Measurements from ENCODE around the gene MFSD12.

DNA sequence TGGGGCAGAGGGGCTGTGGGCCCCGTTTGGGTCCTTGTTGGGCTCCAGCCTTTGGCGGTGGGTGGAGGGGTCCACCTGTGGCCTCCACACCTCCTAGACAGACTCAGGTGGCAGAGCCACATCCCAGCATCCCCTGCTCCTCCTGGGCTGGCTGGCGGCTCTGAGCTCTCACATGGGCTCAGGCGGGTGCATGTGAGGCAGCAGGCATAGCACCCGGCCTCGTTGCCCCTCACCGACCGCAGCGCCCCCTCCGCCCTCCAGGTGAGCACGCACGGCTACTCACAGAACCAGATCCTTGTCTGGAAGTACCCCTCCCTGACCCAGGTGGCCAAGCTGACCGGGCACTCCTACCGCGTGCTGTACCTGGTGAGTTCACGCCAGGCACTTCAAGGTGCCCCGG lies 24.4 kb downstream of the MFSD12 start:
- TF ChIP-seq, protein P1, sequence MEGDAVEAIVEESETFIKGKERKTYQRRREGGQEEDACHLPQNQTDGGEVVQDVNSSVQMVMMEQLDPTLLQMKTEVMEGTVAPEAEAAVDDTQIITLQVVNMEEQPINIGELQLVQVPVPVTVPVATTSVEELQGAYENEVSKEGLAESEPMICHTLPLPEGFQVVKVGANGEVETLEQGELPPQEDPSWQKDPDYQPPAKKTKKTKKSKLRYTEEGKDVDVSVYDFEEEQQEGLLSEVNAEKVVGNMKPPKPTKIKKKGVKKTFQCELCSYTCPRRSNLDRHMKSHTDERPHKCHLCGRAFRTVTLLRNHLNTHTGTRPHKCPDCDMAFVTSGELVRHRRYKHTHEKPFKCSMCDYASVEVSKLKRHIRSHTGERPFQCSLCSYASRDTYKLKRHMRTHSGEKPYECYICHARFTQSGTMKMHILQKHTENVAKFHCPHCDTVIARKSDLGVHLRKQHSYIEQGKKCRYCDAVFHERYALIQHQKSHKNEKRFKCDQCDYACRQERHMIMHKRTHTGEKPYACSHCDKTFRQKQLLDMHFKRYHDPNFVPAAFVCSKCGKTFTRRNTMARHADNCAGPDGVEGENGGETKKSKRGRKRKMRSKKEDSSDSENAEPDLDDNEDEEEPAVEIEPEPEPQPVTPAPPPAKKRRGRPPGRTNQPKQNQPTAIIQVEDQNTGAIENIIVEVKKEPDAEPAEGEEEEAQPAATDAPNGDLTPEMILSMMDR (IDR thresholded peaks at IDR 0.05; ENCODE audit: low read depth, low read length) = no peak
- TF ChIP-seq, protein P2, sequence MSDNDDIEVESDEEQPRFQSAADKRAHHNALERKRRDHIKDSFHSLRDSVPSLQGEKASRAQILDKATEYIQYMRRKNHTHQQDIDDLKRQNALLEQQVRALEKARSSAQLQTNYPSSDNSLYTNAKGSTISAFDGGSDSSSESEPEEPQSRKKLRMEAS (IDR thresholded peaks at IDR 0.05; ENCODE audit: low read depth, low read length) = no peak
- TF ChIP-seq MYC (IDR thresholded peaks at IDR 0.05; ENCODE audit: low read depth, low read length) (no peak), POLR2A (IDR thresholded peaks at IDR 0.05; ENCODE audit: extremely low read depth, insufficient read length) (no peak)
